KMS-11 (cell line): Measurements from ENCODE around the gene DLG5.

Experiments used
- H2AFZ ChIP-seq: fragments of 200-600 bp; sonication (generic); 2 replicates; pipeline ENCODE4 v1.6.1; 2016; ENCODE audit warnings: antibody characterized with exemption, mixed run types, low read depth
- H3K27ac ChIP-seq: fragments of 200-600 bp; sonication (generic); 2 replicates; pipeline ENCODE4 v1.6.1; 2016; ENCODE audit warnings: mild to moderate bottlenecking, mixed run types
- H3K27me3 ChIP-seq: fragments of 200-600 bp; sonication (generic); 2 replicates; pipeline ENCODE4 v1.6.1; 2017; ENCODE audit warnings: mild to moderate bottlenecking, low read depth, mixed run types, moderate library complexity; ENCODE audit not compliant: insufficient read depth
- H3K36me3 ChIP-seq: fragments of 200-600 bp; sonication (generic); 2 replicates; pipeline ENCODE4 v1.6.1; 2017; ENCODE audit warnings: mild to moderate bottlenecking, mixed run types; ENCODE audit not compliant: insufficient read depth
- H3K4me1 ChIP-seq: fragments of 200-600 bp; sonication (generic); 2 replicates; pipeline ENCODE4 v1.6.1; 2016; ENCODE audit warnings: mild to moderate bottlenecking, low read depth, mixed run types; ENCODE audit not compliant: poor library complexity, severe bottlenecking
- H3K4me2 ChIP-seq: fragments of 200-600 bp; sonication (generic); 2 replicates; pipeline ENCODE4 v1.7.0; 2016; ENCODE audit warnings: mild to moderate bottlenecking, mixed run types
- H3K4me3 ChIP-seq: fragments of 200-600 bp; sonication (generic); IDR thresholded peaks from 2 replicates; pipeline ENCODE4 v1.6.1; 2017; ENCODE audit warnings: low read depth, low read length, mixed read lengths; ENCODE audit not compliant: insufficient read depth
- H3K79me2 ChIP-seq: fragments of 200-600 bp; sonication (generic); 2 replicates; pipeline ENCODE4 v1.6.1; 2016; ENCODE audit warnings: low read depth, mixed run types; ENCODE audit not compliant: insufficient read depth
- H3K9ac ChIP-seq: fragments of 200-600 bp; sonication (generic); 2 replicates; pipeline ENCODE4 v1.6.1; 2016; ENCODE audit warnings: mild to moderate bottlenecking, mixed run types
- H4K20me1 ChIP-seq: fragments of 200-600 bp; sonication (generic); 2 replicates; pipeline ENCODE4 v1.6.1; 2016; ENCODE audit warnings: mild to moderate bottlenecking, mixed run types; ENCODE audit not compliant: insufficient read depth
- CTCF ChIP-seq: fragments of 200-600 bp; sonication (generic); conservative IDR thresholded peaks from 2 replicates; pipeline ENCODE4 v1.6.1; 2017; ENCODE audit warnings: low read depth, mild to moderate bottlenecking, antibody characterized with exemption, low read length, moderate library complexity, mixed read lengths

Gene DLG5

GRCh38 chr10:77905086-77905748 lies 21.3 kb downstream of the DLG5 start:
- TF ChIP-seq CTCF = no peak
- Histone ChIP-seq H4K20me1 (no peaks in the 10 kb centered on the region), H3K27ac (no peak overlapping the region), H3K27me3 (no peaks in the 10 kb centered on the region), H3K4me3 (no peak overlapping the region), H3K79me2 (no peaks in the 10 kb centered on the region), H2AFZ (no peak overlapping the region), H3K36me3 (no peaks in the 10 kb centered on the region), H3K4me1 (no peaks in the 10 kb centered on the region), H3K9ac (no peak overlapping the region), H3K4me2 (no peak overlapping the region)

DNA sequence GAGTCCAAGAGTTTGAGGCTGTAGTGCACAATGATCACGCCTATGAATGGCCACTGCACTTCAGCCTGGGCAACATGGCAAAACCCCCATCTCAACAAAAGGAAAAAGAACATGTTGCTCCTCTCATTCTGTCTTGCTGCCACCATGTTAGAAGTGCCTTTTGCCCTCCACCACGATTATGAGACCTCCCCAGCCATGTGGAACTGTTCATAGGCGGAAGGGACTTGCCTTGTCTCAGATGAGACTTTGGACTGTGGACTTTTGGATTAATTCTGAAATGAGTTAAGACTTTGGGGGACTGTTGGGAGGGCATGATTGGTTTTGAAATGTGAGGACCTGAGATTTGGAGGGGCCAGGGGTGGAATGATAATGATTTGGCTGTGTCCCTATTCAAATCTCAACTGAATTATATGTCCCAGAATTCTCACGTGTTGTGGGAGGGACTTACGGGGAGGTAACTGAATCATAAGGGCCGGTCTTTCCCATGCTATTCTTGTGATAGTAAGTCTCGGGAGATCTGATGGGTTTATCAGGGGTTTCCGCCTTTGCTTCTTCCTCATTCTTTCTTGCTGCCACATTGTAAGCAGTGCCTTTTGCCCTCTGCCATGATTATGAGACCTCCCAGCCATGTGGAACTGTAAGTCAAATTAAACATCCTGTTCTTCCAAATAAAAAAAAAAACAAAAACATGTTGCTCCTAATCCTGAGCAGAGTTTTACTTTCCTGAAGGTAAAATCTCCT lies 22.3 kb downstream of the DLG5 start:
- H3K27ac ChIP-seq = no peak overlapping the region
- H3K79me2 ChIP-seq = no peaks in the 10 kb centered on the region
- H2AFZ ChIP-seq = no peak overlapping the region
- H3K36me3 ChIP-seq = no peaks in the 10 kb centered on the region
- no peaks in the 10 kb centered on the region for H3K4me1 ChIP-seq
- H3K4me3 ChIP-seq = no peak overlapping the region
- H3K27me3 ChIP-seq = no peaks in the 10 kb centered on the region
- no peak overlapping the region for H3K4me2 ChIP-seq
- no peaks in the 10 kb centered on the region for H4K20me1 ChIP-seq
- TF ChIP-seq CTCF = no peak
- H3K9ac ChIP-seq = no peak overlapping the region

GRCh38 chr10:77902159-77902558 lies 24.4 kb downstream of the DLG5 start:
- H3K9ac ChIP-seq = no peak overlapping the region
- no peaks in the 10 kb centered on the region for H3K79me2 ChIP-seq
- no peaks in the 10 kb centered on the region for H4K20me1 ChIP-seq
- H3K4me1 ChIP-seq = no peaks in the 10 kb centered on the region
- no peaks in the 10 kb centered on the region for H3K36me3 ChIP-seq
- TF ChIP-seq CTCF = no peak
- H3K27ac ChIP-seq = no peak overlapping the region
- no peak overlapping the region for H3K4me2 ChIP-seq
- H2AFZ ChIP-seq = no peak overlapping the region
- H3K27me3 ChIP-seq = no peaks in the 10 kb centered on the region
- H3K4me3 ChIP-seq = no peak overlapping the region

DNA sequence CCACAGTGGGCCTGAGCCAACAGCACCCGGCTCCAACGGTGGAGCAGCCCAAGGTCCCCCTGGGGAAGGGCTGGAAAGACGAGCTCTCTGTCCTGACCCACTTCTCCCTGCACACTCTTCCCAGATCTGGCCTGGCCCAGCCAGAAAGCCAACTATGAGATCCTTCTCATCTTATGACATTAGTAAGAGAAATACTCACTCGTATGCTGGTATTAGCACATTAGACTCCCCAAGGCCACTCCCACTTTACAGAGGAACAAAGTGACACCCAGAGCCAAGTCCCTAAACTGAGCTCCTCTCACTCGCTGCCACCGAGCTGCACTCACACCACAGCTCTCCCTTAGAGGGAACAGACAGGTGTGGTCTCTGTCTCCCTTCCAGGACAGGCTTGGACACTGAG lies 24.8 kb downstream of the DLG5 start:
- Histone ChIP-seq H3K36me3 (no peaks in the 10 kb centered on the region), H3K4me3 (no peak overlapping the region), H3K4me2 (no peak overlapping the region), H3K9ac (no peak overlapping the region), H4K20me1 (no peaks in the 10 kb centered on the region), H3K79me2 (no peaks in the 10 kb centered on the region), H3K4me1 (no peaks in the 10 kb centered on the region), H3K27ac (no peak overlapping the region), H3K27me3 (no peaks in the 10 kb centered on the region), H2AFZ (no peak overlapping the region)
- TF ChIP-seq CTCF = no peak
